HG02798 (cell line): Measurements from ENCODE around the gene ABCC2.
A peak's percentile ranks its signal among the peaks of the same experiment; 100 is the strongest.
"Not testable (repeated sequence)": the region's sequence is repeated elsewhere in the genome, so short reads cannot be mapped to it uniquely, and the experiment has no call there.

Experiments
- ATAC-seq: cut with Tn5 transposase; IDR thresholded peaks from one replicate; pipeline ENCODE4 v1.9.1; 2021; ENCODE audit warnings: mild to moderate bottlenecking; ENCODE audit not compliant: unreplicated experiment, poor library complexity

Gene ABCC2

DNA sequence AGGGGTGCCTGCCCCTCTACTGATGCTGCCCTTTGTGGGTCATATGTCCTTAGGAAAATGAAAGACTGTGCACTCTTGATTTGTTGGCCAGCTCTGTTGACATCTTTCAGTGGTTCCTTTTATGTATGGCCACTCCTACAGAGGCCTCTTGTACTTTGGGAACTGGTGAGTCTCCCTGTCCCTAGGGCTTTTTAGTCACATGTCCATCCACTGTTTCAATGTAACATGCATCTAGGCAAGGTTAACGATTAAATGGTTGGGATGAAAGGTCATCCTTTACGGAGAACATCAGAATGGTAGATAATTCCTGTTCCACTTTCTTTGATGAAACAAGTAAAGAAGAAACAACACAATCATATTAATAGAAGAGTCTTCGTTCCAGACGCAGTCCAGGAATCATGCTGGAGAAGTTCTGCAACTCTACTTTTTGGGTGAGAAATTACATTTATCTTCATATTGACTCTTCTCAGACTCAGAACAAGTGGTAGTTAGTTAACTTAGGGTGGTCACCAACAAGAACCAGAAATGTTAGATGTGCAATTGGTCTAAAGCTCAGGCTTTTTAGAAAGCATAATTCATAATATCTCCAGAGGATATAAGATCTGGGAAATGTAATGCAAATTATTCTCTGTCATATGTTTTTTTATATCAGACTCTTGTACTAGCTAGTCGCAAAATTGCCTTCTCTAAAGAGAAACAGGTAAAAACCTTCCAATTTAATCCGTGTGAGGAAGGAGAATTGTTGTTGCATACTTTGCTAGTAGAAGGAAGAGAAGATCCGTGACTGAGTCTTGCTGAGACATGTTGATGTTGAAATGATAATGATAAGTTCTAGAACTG, at the start of gene ABCC2:
ABCC2 (plus strand) TSS at position 194 of the 840 bp plus-strand sequence; CDS start at position 399, 205 bp downstream.
- ATAC-seq = no peak

DNA sequence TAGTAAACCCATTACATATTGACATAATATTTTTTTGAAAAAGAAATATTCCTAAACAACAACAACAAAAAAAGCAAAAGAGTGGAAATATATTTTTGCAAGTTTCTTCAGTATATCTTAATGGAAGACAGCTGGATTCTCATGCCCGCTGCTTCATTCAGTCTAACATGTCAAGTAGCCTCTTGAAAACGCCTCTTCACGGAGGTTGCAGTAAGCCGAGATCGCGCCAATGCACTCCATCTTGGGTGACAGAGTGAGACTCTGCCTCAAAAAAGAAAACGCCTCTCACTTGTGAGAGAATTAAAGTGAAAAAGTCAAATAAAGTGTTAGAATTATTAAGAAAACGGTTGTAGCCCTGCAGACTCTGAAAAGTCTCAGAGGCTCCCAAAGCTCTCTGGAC, 49.1 kb upstream of the ABCC2 start:
- ATAC-seq = no peak

DNA sequence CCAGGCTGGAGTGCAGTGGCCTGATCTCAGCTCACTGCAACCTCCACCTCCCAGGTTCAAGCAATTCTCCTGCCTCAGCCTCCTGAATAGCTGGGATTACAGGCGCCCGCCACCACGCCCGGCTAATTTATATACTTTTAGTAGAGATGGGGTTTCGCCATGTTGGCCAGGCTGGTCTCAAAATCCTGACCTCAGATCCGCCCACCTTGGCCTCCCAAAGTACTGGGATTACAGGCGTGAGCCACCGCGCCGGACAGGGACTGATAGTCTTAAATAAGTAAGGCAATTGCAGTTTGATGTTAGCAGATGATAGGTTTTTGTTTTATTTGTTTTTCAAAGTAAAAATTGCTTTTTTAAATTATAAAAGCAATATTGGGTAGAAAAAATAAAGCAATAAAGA, 48.3 kb upstream of the ABCC2 start:
- not testable (repeated sequence) for ATAC-seq

DNA sequence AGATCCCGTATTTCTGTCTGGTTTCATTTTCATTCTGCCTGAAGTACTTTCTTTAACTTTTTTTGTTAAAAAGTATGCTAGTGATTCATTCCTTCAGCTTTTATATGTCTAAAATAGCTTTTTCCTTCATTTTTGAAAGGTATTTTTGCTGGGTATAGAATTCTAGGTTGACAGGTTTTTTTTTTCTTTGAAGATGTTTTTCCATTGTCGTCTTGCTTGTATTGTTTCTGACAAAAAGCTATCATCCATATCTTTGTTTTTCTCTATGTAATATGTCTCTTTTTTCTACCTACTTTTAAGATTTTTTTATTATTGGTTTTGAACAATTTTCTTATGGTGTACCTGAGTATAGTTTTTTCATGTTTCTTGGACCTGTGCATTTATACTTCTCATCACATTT, 42.2 kb upstream of the ABCC2 start:
- no peak for ATAC-seq

DNA sequence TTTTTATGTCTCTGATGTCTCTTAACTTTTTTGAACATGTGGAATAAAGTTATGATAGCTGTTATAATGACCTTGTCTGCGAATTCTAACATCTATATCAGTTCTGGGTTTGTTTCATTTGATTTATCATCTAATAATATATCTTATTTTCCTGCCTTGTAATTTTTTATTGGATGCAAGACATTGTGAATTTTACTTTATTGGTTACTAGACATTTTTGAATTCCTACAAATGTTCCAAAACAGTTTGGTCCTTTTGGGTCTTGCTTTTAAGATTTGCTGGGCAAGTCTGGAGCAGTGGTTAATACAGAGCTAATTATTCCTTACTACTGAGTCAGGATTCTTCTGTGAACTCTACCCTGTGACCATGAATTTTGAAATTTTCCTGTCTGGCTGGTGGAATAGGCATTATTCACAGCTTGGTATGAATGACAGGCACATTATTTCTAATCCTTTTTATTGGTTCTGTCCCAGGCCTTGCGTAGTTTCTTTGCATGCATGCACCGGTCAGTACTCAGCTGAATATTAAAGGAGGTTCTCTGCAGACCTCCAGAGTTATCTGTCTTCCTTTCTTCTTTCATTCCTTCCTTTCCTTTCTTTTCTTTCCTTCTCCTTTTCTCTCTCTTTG, 41.4 kb upstream of the ABCC2 start:
- ATAC-seq = no peak

DNA sequence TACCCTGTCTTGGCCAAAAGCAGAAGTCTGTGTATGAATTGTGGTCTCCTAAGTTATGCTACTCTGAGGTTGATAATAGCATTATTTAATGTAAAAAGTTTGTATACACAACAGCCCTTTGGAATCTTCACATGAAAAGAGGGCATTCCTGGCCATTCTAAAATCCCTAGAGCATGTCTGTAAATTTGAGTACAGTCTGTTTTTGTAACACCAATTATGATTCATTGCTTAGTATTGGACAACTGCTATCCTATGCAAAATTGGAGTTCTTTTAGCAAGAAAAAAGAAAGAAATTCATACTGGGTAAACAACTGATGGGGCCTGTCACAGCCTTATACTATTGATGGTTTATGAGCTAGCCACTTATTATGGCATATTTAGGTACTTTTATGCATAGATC, 40.2 kb upstream of the ABCC2 start:
- no peak for ATAC-seq

DNA sequence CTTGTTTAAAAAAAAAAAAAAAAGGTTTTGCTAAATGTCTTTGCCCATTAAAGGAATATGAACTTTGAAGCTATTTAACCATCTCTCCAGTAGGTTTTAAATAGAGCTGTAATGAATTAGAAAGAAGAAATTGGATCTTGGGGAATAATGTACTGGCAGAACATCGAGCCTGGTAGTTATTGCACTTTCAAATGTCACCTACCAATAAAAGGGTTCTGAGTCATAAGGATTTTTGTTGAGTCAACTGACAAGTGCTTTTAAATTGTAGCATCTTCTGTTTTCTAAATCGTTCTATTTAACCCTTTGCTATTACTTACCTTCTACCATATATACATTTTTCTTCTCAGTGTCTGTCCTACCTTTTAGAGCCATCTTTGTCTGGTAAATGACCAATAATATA, 39.7 kb upstream of the ABCC2 start:
- no peak for ATAC-seq

DNA sequence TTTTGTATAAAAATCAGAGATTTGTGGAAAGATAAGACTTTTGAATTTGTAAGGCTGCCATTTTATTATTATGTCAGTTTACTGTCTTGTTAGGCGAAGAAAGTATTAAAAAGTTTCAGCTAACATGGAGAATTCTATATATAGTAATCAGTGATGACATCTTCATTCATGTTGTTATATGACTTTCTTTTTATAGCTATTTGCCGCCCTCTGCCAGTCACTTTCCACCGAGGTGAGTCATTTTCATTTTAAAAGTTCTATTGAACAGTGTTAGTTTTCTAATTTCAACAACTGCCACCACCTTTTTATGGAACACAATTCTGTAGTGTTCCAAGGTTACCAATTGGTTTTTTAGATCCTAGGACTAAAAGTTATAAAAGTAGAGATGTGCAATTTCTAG, 38.6 kb upstream of the ABCC2 start:
- ATAC-seq = no peak

DNA sequence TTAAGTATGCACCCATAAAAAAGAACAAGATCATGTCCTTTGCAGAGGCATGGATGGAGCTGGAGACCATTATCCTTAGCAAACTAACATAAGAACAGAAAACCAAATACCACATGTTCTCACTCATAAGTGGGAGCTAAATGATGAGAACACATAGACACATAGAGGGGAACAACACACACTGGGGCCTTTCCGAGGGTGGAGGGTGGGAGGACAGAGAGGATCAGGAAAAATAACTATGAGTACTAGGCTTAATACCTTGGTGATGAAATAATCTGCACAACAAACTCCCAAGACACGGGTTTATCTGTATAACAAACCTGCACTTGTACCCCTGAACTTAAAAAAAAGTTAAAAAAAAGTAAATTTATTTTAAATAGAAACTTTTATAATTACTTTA, 36.3 kb upstream of the ABCC2 start:
- ATAC-seq = not testable (repeated sequence)

DNA sequence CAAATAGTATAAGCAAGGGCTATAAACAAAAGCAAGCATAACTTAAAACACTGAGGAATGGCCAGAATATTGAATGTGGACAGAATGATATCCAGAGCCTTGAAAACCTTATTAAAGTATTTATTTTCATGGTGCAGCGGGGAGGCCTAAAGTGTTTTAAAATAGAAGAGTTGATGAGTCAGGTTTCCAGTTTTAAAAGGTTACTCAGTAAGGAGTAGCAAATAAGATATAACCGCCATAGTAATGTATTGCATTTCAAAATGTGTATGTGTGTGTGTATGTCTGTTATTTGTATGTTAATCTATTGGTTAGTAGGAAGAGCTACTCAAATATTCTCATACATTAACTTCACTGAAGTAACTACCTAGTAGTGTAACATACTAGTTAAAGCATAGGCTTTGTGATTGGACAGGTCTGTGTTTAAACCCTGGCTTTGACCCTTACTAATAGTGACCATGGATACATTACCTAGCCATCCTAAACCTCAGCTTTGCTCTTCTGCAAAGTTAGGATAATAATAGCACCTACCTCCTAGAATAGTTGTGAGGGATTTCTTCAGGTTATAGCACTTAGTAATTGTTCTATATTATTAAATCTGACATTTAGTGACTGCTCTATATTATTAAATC, 33.5 kb upstream of the ABCC2 start:
- ATAC-seq = no peak

DNA sequence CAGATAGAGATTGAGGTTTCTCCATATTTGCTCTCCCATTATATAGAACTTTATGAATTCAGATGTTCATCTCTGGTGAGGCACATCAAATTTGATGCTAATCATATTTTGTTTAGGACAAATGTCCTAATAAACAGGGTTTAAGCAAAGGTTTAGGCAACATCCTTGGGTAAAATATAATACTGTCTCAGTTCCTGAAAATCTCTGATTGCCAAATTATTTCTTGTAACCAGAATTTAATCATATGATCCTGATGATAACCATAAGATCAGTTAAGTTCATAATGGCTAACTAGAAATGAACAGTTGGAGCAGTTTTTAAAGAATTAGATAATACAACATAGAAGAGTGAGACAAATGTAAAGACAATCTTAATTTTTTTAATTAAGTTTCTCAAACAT, 31.8 kb upstream of the ABCC2 start:
- ATAC-seq = no peak

DNA sequence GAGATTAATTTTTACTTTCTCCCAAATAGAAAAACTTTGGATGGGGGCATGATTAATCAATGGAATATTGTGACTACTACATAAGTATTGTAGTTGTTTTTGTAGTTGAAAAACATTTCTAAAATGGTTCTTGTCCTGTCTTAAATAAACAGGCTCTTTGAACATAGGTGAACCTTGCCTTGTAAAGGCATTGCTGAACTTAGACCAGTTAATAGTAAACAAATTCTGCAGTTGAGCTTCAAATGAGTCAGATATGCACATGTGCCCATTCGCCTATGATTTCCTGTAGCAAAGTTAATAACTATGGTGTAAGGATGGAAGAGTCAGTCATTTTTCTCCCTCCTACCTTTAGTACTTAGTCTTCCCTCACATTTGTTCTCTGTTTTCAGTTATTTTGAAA, 27.8 kb upstream of the ABCC2 start:
- no peak for ATAC-seq

DNA sequence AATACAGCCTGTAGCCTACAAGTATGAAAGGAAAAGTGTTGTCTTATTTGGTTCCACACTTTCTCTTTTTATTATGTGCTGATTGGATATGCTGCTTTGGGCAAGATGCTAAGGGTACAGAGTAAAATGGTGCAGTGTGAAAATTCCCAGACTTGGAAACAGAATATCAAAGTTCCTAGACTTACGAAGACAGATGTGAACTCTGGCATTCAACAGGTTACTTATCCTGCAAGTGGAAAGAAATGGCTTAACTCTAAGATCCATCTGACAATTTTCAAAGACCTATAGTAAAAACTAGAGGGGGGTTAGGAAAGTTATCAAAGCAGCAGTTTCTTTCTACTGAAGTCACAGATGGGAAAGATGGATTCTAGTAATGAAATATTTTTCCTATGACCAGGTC, 26.3 kb upstream of the ABCC2 start:
- ATAC-seq = no peak

DNA sequence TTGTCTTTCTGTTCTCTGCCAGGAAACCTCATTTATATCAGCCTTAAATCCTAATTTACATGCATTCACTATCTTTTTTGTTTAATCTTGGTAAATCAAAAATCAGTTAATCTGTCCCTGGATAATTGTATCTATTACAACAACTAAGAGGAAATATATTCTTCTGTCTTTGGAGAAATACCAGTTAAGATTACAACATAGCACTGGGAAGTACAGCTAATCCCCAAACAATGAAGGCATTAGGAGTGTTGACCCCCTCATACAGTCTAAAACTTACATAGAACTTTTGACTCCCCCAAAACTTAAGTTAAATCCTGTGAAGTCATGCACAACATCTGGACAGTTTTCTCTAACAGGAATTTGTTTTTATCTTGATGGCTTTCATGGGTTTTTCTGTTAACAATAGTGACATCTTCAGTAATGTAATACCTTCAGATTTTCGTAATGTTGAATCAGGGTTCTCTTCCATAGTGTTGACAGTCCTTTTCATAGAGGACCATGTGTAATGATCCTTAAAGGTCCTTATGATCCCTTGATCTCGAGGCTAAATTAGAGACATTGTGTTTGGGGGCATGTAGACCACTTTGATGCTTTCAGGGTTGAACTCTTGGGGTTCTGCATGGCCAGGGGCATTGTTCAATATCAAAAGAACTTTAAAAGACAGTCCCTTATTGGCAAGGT, 24.1 kb upstream of the ABCC2 start:
- no peak for ATAC-seq

DNA sequence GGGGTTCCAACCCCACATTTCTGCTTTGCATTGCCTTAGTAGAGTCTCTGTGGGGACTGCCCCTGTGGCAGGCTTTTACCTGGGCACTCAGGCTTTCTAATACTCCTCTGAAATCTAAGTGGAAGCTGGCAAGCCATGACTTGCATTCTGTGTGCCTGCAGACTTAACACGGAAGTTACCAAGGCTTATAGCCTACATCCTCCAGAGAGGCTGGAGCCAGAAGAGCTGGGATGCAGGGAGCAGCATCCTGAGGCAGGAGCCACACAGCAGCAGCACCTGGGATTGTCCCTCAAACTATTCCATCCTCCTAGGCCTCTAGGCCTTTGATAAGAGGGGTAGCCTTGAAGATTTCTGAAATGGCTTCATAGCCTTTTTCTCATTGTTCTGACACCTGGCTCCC, 22.1 kb upstream of the ABCC2 start:
- ATAC-seq = no peak

DNA sequence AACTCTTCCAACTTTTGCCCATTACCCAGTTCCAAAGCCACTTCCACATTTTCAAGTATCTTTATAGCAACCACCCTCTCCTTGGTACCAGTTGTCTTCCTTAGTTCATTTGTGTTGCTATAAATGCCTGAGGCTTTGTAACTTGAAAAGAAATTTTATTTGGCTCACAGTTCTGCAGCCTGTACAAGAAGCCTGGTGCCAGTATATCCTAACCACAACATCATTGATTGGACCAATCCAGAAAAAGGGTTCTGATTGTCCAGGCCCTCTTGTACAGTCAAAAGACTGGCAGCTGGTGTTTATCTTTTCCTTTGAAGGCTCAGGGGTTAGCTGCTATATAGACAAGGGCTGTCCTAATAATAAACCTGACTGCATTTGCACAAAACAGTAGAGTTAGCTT, 21.1 kb upstream of the ABCC2 start:
- ATAC-seq = no peak

DNA sequence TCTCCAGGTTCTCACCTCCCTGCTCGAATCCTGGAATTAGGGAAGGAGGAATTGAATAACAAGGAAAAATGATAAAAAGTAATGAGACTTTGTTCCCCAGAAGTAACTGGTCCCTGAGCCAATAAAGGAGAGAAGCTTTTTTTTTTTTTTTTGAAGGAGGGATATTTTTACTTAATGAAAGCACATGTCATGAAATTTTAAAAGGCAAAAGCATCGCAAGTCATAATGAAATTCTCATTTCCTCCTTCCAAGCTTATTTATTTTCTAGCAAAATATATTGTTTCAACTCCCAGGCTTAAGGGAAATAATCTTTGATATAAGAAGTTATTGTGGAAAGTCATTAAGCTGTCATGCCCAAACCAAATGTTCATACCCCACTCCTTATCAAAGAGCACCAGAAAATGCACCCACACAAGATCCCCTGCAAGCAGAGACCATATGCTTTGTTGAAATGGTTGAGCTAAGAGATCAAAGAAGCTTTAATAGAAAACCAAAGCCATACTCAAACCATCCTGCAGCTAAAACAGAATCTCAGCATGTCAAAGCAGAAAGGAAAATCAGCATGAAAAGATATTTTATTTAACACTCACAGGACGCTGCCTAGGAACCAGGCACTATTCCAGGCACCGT, 16.7 kb upstream of the ABCC2 start:
- ATAC-seq = no peak

DNA sequence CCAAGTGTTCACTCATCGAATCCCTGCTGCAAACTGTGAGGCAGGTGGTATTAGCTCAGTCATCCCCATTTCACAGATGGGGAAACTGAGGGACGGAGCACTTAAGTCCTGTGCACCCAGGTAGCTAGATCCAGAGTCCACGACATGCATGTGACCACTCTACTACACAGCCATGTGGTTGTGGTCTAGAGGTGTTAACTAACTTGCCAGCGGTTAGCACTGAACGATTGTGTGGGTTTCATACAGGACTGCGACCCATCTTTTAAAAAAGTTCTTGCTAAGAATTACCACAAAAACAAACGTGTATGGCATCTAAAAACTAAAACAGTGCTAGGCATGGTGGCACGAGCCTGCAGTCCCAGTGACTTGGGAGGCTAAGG, 16.1 kb upstream of the ABCC2 start:
- peak; percentile 94 for ATAC-seq

DNA sequence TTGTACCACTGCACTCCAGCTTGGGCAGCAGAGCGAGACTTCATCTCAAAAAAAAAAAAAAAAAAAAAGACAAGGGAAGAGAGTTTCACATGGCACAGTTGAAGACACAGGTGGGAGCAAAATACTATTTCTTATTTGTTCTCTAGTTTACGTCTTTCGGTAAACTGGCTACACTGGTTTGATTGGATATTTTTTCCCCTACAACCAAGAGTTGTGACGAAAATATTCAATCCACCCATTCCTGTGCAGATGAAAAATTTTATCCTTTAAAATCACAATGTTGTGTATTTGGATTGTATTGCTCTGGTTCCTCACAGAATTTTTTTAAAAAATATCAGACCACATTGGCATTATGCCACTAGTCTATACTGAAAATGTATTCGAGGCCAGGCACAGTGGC, 14.5 kb upstream of the ABCC2 start:
- ATAC-seq = no peak

DNA sequence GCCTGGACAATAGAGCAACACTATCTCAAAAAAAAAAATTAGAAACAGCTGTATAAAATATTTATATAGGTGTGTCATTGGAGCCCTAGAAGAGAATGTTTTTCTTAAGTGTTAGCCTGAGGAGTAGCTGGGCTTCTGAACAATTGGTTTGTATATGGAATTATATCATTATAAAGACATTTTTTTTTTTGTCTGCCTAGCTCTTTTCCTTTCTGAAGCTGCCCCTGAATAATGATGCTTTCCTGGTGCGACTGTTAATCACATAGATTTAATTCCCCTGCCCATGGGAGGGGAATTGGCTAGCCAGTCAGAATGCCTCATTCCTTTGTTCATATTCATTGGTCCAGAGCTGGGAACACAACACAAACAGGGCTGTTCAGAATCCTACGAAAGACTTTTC, 13.9 kb upstream of the ABCC2 start:
- ATAC-seq = no peak

DNA sequence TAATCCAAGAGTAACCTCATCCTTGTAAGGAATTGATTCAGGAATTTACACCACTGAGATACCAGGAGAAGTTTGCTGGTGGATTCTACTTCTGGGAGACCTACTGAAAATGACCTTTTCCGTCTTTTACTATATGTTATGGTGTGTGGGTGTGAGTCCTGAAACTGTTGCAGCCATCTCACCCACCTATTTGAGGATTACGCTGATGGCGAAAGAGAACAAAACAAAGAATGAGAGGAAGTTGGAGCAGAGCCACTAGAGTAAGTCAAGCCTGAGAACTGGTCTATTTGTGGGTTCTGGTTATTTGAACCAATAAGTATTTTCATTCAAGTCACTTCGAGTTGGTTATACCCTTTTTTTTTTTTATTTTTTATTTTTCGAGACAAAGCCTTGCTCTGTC, 12.7 kb upstream of the ABCC2 start:
- ATAC-seq = no peak
